ENCODE results near the gene ZNF19. TPM values are rescaled to one million over a fixed set of nuclear protein-coding genes. Genes with fewer than 3 reads are reported as not detected.

Gene ZNF19
- total RNA-seq (2022; extraction: Qiagen RNA extraction; ENCODE audit: low read depth), result 1.2 to 3.0 TPM (median 2.0 TPM) in 5 replicates

DNA sequence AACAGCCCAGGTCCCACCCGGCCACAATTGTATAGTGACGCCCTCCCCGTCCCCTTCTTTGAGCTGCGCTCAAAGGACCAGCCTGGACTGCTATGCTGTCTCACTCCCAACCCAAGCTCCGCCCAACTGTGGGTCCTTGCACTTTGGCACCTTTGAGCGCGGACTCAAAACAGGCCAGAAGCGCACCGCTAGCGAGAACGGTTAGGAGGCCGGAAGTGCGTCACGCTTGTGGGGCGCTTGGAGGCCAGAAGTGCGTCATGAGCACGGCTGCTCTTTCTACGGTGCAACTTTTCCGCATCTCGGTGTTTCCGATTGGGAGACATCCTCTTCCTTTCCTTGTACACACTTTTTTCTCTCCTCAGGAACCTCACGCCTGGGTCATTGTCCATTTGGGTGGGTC is at the start of gene ZNF19:
TSS of gene ZNF19 (minus strand) at position 203 of the 400 bp plus-strand sequence. CDS start 7,210 bp downstream, outside the sequence.

DNA sequence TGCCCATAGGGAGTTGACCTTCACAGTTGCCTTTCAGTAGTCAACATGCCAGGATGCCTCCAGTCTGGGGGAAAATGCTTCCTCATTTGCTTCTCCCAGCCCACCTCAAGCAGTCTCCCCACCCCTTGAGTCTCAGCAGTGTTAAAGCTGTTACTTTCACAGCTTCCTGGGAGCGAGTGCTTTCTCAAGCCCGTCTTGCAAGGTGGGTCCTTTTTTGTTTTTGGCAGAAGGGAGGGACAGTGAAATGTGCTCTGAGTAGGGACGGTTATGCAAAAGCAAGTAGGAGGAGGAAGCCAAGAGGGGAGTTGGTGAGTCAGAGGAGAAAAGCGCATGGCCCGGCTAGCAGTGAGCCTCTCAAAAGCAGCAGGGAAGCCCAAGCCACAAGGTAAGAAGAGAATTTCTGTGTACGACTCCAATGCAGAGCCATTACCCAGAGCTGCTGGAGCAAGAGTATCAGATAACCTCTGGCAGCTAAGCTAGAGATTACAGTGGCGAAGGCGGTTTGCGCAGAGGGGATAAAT is 37.0 kb upstream of the ZNF19 start, which contains the start of gene CHST4:
TSS of gene CHST4 (plus strand) at position 316 of the 521 bp plus-strand sequence. CDS start 10,252 bp downstream, outside the sequence.

DNA sequence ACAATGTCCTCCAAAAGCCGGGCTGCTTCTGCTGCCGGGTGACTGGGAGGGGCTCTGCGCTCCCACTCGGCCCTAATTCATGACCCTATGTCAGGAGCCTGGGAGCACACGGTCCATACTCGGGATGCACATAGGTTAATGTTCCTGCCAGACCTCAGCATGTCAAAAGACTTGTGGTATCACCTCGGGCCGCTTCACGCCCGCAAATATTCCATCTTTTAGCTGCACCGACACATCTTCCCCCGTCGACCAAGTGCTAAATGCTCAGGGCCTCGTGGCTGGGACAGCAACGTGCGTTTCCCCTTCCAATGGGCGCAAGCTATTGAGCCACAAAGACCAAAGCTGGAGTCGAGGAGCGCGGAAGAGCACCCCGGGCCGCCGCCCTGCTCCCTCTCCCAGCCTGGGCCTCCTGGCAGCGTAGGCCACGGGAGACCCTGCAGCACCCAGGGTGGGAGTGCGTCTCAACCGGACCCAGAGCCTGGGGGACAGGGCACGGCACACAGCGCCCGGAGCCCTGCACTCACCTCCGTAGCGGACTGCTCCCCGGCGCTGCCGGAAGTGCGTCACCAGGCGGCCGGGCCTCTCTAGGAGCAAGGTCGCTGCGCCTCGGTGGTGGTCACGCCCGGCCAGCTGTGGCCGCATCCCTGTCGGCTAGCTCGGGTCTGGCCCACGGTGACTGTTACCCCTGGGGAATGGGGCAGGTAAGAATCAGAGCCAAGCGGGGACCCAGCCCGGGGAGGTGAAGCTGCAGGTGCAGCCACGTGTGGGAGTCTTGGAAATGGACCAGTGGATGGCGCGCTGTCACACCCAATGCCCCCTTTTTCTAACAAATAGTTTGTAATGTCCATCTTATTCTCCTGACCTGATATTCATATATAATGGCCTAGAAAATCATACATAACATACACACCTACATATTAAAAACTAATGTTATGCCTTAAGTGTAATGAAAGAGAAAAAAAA is 27.2 kb downstream of the ZNF19 start, which contains the start of gene ZNF23:
TSS of gene ZNF23 (minus strand) at position 562 of the 963 bp plus-strand sequence. CDS start 5,451 bp downstream, outside the sequence.

DNA sequence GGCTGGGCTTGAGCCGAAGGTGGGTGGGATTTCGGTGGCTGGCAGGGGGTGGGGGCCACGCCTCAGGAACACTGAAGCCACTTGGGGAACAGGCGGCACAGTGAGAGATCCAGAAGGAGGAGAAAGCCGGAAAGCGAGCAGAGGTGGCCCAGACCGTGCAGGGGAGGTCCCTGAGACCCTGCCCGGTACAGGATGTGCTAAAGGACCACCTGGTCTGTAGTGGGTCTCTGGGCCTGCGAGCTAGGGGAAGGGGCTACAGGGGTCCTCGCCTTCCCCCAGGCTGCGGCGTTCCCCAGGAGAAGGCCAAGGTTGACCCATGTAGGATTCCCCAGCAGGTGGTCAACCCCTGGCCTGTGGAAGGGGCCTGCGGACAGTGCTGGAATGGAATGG is 47.1 kb downstream of the ZNF19 start, which contains the start of gene TLE7:
TSS of gene TLE7 (minus strand) at position 4 of the 390 bp plus-strand sequence. CDS start 8,730 bp downstream, outside the sequence.

Other genes starting within 250 kb of the ZNF19 start
- gene CMTR2, start 199.9 kb downstream of the ZNF19 start, total RNA-seq (2022; extraction: Qiagen RNA extraction; ENCODE audit: low read depth), result 12.9 to 15.4 TPM (median 13.8 TPM) in 5 replicates
- 5.8 to 8.8 TPM (median 7.2 TPM) in 5 replicates for gene CALB2, start 130.6 kb downstream of the ZNF19 start, total RNA-seq (2022; extraction: Qiagen RNA extraction; ENCODE audit: low read depth)
- not detected in 5 replicates for gene TLE7, start 47.3 kb downstream of the ZNF19 start, total RNA-seq (2022; extraction: Qiagen RNA extraction; ENCODE audit: low read depth)
- 5.4 to 7.4 TPM (median 6.1 TPM) in 5 replicates for gene ZNF23, start 27.1 kb downstream of the ZNF19 start, total RNA-seq (2022; extraction: Qiagen RNA extraction; ENCODE audit: low read depth)
- gene CHST4, start 37.1 kb upstream of the ZNF19 start, total RNA-seq (2022; extraction: Qiagen RNA extraction; ENCODE audit: low read depth), result 0.06 to 0.20 TPM (median 0.06 TPM) in 4 of 5 replicates, not detected in the other
- 0.02 to 0.09 TPM (median 0.05 TPM) in 3 of 5 replicates, not detected in the others for gene TAT, start 87.8 kb upstream of the ZNF19 start, total RNA-seq (2022; extraction: Qiagen RNA extraction; ENCODE audit: low read depth)
- 0.22 to 0.56 TPM (median 0.49 TPM) in 5 replicates for gene MARVELD3, start 136.9 kb upstream of the ZNF19 start, total RNA-seq (2022; extraction: Qiagen RNA extraction; ENCODE audit: low read depth)
- gene PHLPP2, start 235.4 kb upstream of the ZNF19 start, total RNA-seq (2022; extraction: Qiagen RNA extraction; ENCODE audit: low read depth), result 8.1 to 10.5 TPM (median 8.8 TPM) in 5 replicates

Data from A549 treated with CpdA at 1 μM for 4 hours (cell line).